GM21723 (cell line): ENCODE results near the gene INPP5A.

Experiments
- ATAC-seq: cut with Tn5 transposase; IDR thresholded peaks from one replicate; pipeline ENCODE4 v1.9.1; 2021; ENCODE audit warnings: mild to moderate bottlenecking, moderate library complexity; ENCODE audit not compliant: unreplicated experiment

The INPP5A gene

GRCh38 chr10:132624847-132625471 lies 87.4 kb downstream of the INPP5A start:
- ATAC-seq = no peak

GRCh38 chr10:132626019-132626760 lies 88.6 kb downstream of the INPP5A start:
- ATAC-seq = no peak

GRCh38 chr10:132626761-132627665 lies 89.4 kb downstream of the INPP5A start:
- ATAC-seq = no peak

- no peak for ATAC-seq
These were observed 90.3 kb downstream of the INPP5A start for GRCh38 chr10:132627666-132628531.

GRCh38 chr10:132628966-132629900 lies 91.6 kb downstream of the INPP5A start:
- no peak for ATAC-seq

- no peak for ATAC-seq
These were observed 92.6 kb downstream of the INPP5A start for GRCh38 chr10:132630156-132630555.

GRCh38 chr10:132630666-132631337 lies 93.2 kb downstream of the INPP5A start:
- ATAC-seq = no peak

GRCh38 chr10:132631338-132631735 lies 93.8 kb downstream of the INPP5A start:
- ATAC-seq = no peak

- ATAC-seq = no peak
These were observed 94.5 kb downstream of the INPP5A start for GRCh38 chr10:132632091-132632561.

GRCh38 chr10:132632851-132633684 lies 95.5 kb downstream of the INPP5A start:
- ATAC-seq = no peak

GRCh38 chr10:132634241-132634946 lies 96.8 kb downstream of the INPP5A start:
- no peak for ATAC-seq

GRCh38 chr10:132634947-132635271 lies 97.3 kb downstream of the INPP5A start:
- ATAC-seq = no peak

GRCh38 chr10:132636358-132636757 lies 98.8 kb downstream of the INPP5A start:
- no peak for ATAC-seq

- no peak for ATAC-seq
These were observed 100.0 kb downstream of the INPP5A start for GRCh38 chr10:132637477-132638129.

- ATAC-seq = no peak
These were observed 100.5 kb downstream of the INPP5A start for GRCh38 chr10:132638130-132638515.

GRCh38 chr10:132639470-132639869 lies 101.9 kb downstream of the INPP5A start:
- no peak for ATAC-seq
